MCF 10A (cell line): ENCODE measurements around the gene BLM. TPM values are rescaled to one million over a fixed set of nuclear protein-coding genes. Genes with fewer than 3 reads are reported as not detected.
A peak's percentile ranks its signal among the peaks of the same experiment; 100 is the strongest.
"Not testable (repeated sequence)": the region's sequence is repeated elsewhere in the genome, so short reads cannot be mapped to it uniquely, and the experiment has no call there.

ENCODE experiments used
- BruUV-seq: library from RNA; stranded (reverse); fragments of 400-500 nt; replicated peaks from 2 replicates; lab custom pipeline; 2021; lab: Mats Ljungman, UMichigan
- CTCF ChIA-PET: fragments of 300-600 bp; sonication (Branson Sonifier 250); formaldehyde crosslinking; extraction: SDS; loops from one replicate; lab custom pipeline; 2021; ENCODE audit warnings: antibody characterized with exemption, inconsistent platforms; lab: Yijun Ruan, JAX
- POLR2A ChIA-PET: fragments of 300-600, 350-650 bp; sonication (Branson Sonifier 250); formaldehyde crosslinking; extraction: SDS; loops from one replicate; lab custom pipeline; 2020; ENCODE audit warnings: antibody characterized with exemption, inconsistent platforms; lab: Yijun Ruan, JAX
- DNase-seq: peaks from one replicate; pipeline ENCODE4 v3.0.0-alpha.2; 2018; ENCODE audit not compliant: unreplicated experiment
- H3K27ac Mint-ChIP-seq: one replicate; pipeline ENCODE4 v1.8.0; 2022; ENCODE audit warnings: mild to moderate bottlenecking, low read depth, mixed read lengths; ENCODE audit not compliant: unreplicated experiment
- H3K27me3 Mint-ChIP-seq: one replicate; pipeline ENCODE4 v1.8.0; 2022; ENCODE audit warnings: mixed read lengths; ENCODE audit not compliant: insufficient read depth, unreplicated experiment
- H3K36me3 Mint-ChIP-seq: one replicate; pipeline ENCODE4 v1.8.0; 2022; ENCODE audit warnings: mild to moderate bottlenecking, moderate library complexity, mixed read lengths; ENCODE audit not compliant: insufficient read depth, unreplicated experiment
- H3K4me1 Mint-ChIP-seq: one replicate; pipeline ENCODE4 v1.8.0; 2022; ENCODE audit warnings: mixed read lengths; ENCODE audit not compliant: insufficient read depth, unreplicated experiment
- H3K4me3 Mint-ChIP-seq: one replicate; pipeline ENCODE4 v1.8.0; 2022; ENCODE audit warnings: mild to moderate bottlenecking, moderate library complexity, mixed read lengths; ENCODE audit not compliant: unreplicated experiment
- H3K9me3 Mint-ChIP-seq: one replicate; pipeline ENCODE4 v1.8.0; 2022; ENCODE audit warnings: mixed read lengths; ENCODE audit not compliant: unreplicated experiment
- CTCF ChIP-seq: fragments of 200-600 bp; IDR thresholded peaks from one replicate; pipeline ENCODE4 v1.8.0; 2022; ENCODE audit warnings: antibody characterized with exemption, mild to moderate bottlenecking; ENCODE audit not compliant: unreplicated experiment
- intact Hi-C: fragments of 100-400 bp; cut with micrococcal nuclease; formaldehyde crosslinking; loops from 2 replicates; pipeline ENCODE4 v1.14.1; 2022
- total RNA-seq: library from RNA; stranded (reverse); gene quantifications from 2 replicates; pipeline ENCODE4 v1.2.3, GENCODE V29; 2022

The BLM gene
- total RNA-seq, 1 experiment from 2014 or later: 5.2 TPM

GRCh38 chr15:90840954-90841353 is 123.8 kb downstream of the BLM start:
- ChIA-PET CTCF (interaction anchor here (0.6 kb wide), 1 partner anchor 14 kb away, joined by 3 read pairs; no protein-coding TSS in a partner anchor), POLR2A (interaction anchor here (1.0 kb wide), 1 partner anchor 33 kb away, joined by 3 read pairs; no protein-coding TSS in a partner anchor)
- TF ChIP-seq CTCF: no peak
- intact Hi-C loops: no loop called here
- DNase-seq: no peak
- no peaks in the 10 kb centered on the region for H3K27me3 Mint-ChIP-seq
- no peaks in the 10 kb centered on the region for H3K9me3 Mint-ChIP-seq
- no peak overlapping the region for H3K4me3 Mint-ChIP-seq
- no TSS peak for BruUV-seq
- H3K36me3 Mint-ChIP-seq: no peaks in the 10 kb centered on the region
- no peak overlapping the region for H3K27ac Mint-ChIP-seq
- no peaks in the 10 kb centered on the region for H3K4me1 Mint-ChIP-seq

GRCh38 chr15:90844696-90845095 is 127.5 kb downstream of the BLM start:
- Mint-ChIP-seq H3K4me1 (no peaks in the 10 kb centered on the region), H3K27ac (no peak overlapping the region)
- intact Hi-C loops: no loop called here

GRCh38 chr15:90845201-90845949 is 128.2 kb downstream of the BLM start:
- intact Hi-C loops: no loop called here
- Mint-ChIP-seq H3K27me3 (no peaks in the 10 kb centered on the region), H3K36me3 (no peaks in the 10 kb centered on the region), H3K4me3 (no peak overlapping the region), H3K27ac (no peak overlapping the region), H3K9me3 (no peaks in the 10 kb centered on the region), H3K4me1 (no peaks in the 10 kb centered on the region)
- POLR2A ChIA-PET: interaction anchor here (0.6 to 1.2 kb wide), 3 partner anchors 18 to 847 kb away, joined by 3 read pairs; no protein-coding TSS in a partner anchor
- no TSS peak for BruUV-seq
- TF ChIP-seq CTCF: no peak
- DNase-seq: peak; percentile 70
- CTCF ChIA-PET: interaction anchor here (0.6 to 1.3 kb wide), 4 partner anchors 41 to 1068 kb away, joined by 3 to 5 read pairs (median 3); no protein-coding TSS in a partner anchor

More at GRCh38 chr15:90844696-90845095, 127.5 kb downstream of the BLM start:
- no peaks in the 10 kb centered on the region for H3K9me3 Mint-ChIP-seq
- CTCF ChIA-PET: interaction anchor here (0.7 to 1.3 kb wide), 2 partner anchors 42 to 1069 kb away, joined by 3 to 5 read pairs; no protein-coding TSS in a partner anchor
- H3K4me3 Mint-ChIP-seq: no peak overlapping the region
- POLR2A ChIA-PET: interaction anchor here (0.6 to 1.2 kb wide), 3 partner anchors 19 to 191 kb away, joined by 3 read pairs; no protein-coding TSS in a partner anchor
- no peak for TF ChIP-seq CTCF
- no peak for DNase-seq
- no TSS peak for BruUV-seq
- no peaks in the 10 kb centered on the region for H3K36me3 Mint-ChIP-seq
- H3K27me3 Mint-ChIP-seq: no peaks in the 10 kb centered on the region

GRCh38 chr15:90849424-90849823 is 132.3 kb downstream of the BLM start:
- DNase-seq, H3K4me1 Mint-ChIP-seq, BruUV-seq, H3K9me3 Mint-ChIP-seq, H3K36me3 Mint-ChIP-seq, H3K4me3 Mint-ChIP-seq, H3K27ac Mint-ChIP-seq, H3K27me3 Mint-ChIP-seq, intact Hi-C loops: not testable (repeated sequence)
- POLR2A ChIA-PET: interaction anchor here (0.8 kb wide), 1 partner anchor 38 kb away, joined by 4 read pairs; no protein-coding TSS in a partner anchor
- CTCF ChIA-PET: interaction anchor here (0.6 kb wide), 1 partner anchor 15 kb away, joined by 3 read pairs; no protein-coding TSS in a partner anchor
